HL-60 (cell line): ENCODE results near the gene VEGFB.

Source experiments
- POLR2AphosphoS5 ChIP-seq: IDR thresholded peaks from 2 replicates; pipeline ENCODE4 v1.6.1; 2012; ENCODE audit warnings: low read depth
- REST ChIP-seq: IDR thresholded peaks from 2 replicates; pipeline ENCODE4 v1.6.1; 2012; ENCODE audit warnings: low read depth; ENCODE audit not compliant: insufficient replicate concordance
- TF ChIP-seq, protein P1 (sequence below): IDR thresholded peaks from one replicate; pipeline ENCODE4 v1.5.1; 2011; ENCODE audit warnings: low read length, control low read depth, inconsistent platforms; ENCODE audit not compliant: insufficient read depth

DNA sequence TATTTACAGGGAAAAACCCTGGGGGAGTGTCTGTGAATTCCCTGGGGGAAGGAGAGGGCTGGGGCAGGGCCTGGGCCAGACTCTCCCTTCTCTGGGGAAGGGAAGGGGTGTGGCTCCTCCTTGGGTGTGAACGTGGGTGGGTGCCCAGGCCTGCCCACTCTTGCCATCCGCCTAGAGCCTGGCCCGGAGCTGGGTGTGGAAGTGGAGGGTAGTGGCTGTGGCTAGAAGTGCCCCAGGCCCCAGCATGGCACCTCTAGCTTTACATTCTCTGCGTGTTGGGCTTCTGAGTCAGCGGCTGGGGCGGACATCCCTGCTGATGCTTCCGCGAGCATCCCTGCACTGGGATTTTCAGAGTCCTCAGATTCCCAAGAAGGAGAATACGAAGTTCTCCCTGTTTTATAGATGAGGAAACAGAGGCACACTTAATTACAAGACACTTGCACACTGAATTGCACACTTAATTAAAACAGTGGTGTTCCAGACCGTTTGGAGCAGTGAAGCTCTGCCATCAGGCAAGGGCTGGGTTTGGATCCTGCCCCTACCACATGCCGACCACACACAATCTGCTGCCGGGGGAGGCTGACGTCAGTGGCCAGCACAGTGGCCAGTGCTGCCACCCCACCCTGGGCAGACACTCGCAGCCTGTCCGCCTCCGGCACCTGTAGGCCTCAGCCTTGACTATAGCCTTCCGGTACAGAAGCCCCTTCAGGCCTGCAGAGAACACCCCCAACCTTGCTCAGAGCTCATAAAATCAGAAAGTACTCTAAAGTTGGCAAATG is 42.5 kb downstream of the VEGFB start:
- TF ChIP-seq, protein P1, sequence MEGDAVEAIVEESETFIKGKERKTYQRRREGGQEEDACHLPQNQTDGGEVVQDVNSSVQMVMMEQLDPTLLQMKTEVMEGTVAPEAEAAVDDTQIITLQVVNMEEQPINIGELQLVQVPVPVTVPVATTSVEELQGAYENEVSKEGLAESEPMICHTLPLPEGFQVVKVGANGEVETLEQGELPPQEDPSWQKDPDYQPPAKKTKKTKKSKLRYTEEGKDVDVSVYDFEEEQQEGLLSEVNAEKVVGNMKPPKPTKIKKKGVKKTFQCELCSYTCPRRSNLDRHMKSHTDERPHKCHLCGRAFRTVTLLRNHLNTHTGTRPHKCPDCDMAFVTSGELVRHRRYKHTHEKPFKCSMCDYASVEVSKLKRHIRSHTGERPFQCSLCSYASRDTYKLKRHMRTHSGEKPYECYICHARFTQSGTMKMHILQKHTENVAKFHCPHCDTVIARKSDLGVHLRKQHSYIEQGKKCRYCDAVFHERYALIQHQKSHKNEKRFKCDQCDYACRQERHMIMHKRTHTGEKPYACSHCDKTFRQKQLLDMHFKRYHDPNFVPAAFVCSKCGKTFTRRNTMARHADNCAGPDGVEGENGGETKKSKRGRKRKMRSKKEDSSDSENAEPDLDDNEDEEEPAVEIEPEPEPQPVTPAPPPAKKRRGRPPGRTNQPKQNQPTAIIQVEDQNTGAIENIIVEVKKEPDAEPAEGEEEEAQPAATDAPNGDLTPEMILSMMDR: no peak
- TF ChIP-seq POLR2AphosphoS5 (no peak), REST (no peak)
